HepG2 (cell line): ENCODE data around the gene NOL4L. TPM values are rescaled to one million over a fixed set of nuclear protein-coding genes. Genes with fewer than 3 reads are reported as not detected.

Experiments used
- FOXK2 ChIP-seq: fragments of 450-650 bp; IDR thresholded peaks from 2 replicates; pipeline ENCODE4 v1.6.1; 2016
- FOXO1 ChIP-seq: sonication (generic); formaldehyde crosslinking; IDR thresholded peaks from 2 replicates; pipeline ENCODE4 v1.4.0; 2020; ENCODE audit warnings: missing genetic modification reagents
- PAWR ChIP-seq: sonication (generic); formaldehyde crosslinking; IDR thresholded peaks from 2 replicates; pipeline ENCODE4 v1.4.0; 2020; ENCODE audit warnings: missing genetic modification reagents, mild to moderate bottlenecking, borderline replicate concordance
- RAD51 ChIP-seq: fragments of 450-650 bp; IDR thresholded peaks from 2 replicates; pipeline ENCODE4 v1.6.1; 2016; ENCODE audit warnings: borderline replicate concordance
- RFX1 ChIP-seq: fragments of 450-650 bp; IDR thresholded peaks from 2 replicates; pipeline ENCODE4 v1.6.1; 2017
- SMAD3 ChIP-seq: sonication (generic); formaldehyde crosslinking; IDR thresholded peaks from 2 replicates; pipeline ENCODE4 v1.4.0; 2020; ENCODE audit warnings: missing genetic modification reagents
- ZMYM2 ChIP-seq: sonication (generic); formaldehyde crosslinking; IDR thresholded peaks from 2 replicates; pipeline ENCODE4 v1.8.0; 2022; ENCODE audit warnings: mild to moderate bottlenecking, missing genetic modification reagents
- ZNF563 ChIP-seq: sonication (generic); formaldehyde crosslinking; IDR thresholded peaks from 2 replicates; pipeline ENCODE4 v1.8.0; 2022; ENCODE audit warnings: mild to moderate bottlenecking, moderate library complexity, missing genetic modification reagents
- ZNF792 ChIP-seq: IDR thresholded peaks from 2 replicates; pipeline ENCODE4 v1.6.1; 2016
- polyA plus RNA-seq, 8 experiments: library from polyadenylated mRNA; depleted of rRNA in 3 of 8; stranded (reverse) in 7 of 8; unstranded in 1 of 8; fragments of >200 nt; fragmentation: Illumina TruSeq in 4 of 8; extraction: Trizol in 4 of 8; gene quantifications; 2 replicates each; pipeline versions ENCODE4 v1.2.1 to v1.2.3, GENCODE V29; 2011 to 2016; ENCODE audit warnings: low read depth in 4 of 8, missing spikeins in 1 of 8, mixed read lengths in 1 of 8; ENCODE audit not compliant: insufficient read depth in 1 of 8
- total RNA-seq, 5 experiments: library from RNA; depleted of rRNA; stranded (reverse); fragments of >200 nt; fragmentation: Illumina TruSeq; extraction: Trizol; gene quantifications; 2 replicates each; pipeline ENCODE4 v1.2.3, GENCODE V29; 2016; ENCODE audit warnings: low read depth in 1 of 5
- TF ChIP-seq, protein P1 (sequence below): sonication (generic); formaldehyde crosslinking; IDR thresholded peaks from 2 replicates; pipeline ENCODE4 v1.8.0; 2022; ENCODE audit warnings: low read depth, missing genetic modification reagents
- TF ChIP-seq, protein P2 (sequence below): IDR thresholded peaks from 2 replicates; pipeline ENCODE4 v1.6.1; 2016; ENCODE audit warnings: low read depth
- TF ChIP-seq, protein P3 (sequence below): sonication (generic); formaldehyde crosslinking; IDR thresholded peaks from 2 replicates; pipeline ENCODE4 v1.9.0; 2021; ENCODE audit warnings: missing genetic modification reagents, mild to moderate bottlenecking, borderline replicate concordance
- TF ChIP-seq, protein P4 (sequence below): sonication (generic); formaldehyde crosslinking; IDR thresholded peaks from 2 replicates; pipeline ENCODE4 v1.4.0; 2020; ENCODE audit warnings: mild to moderate bottlenecking, missing genetic modification reagents
- TF ChIP-seq, protein P5 (sequence below): sonication (generic); formaldehyde crosslinking; IDR thresholded peaks from 2 replicates; pipeline ENCODE4 v1.4.0; 2020; ENCODE audit warnings: missing genetic modification reagents
- TF ChIP-seq, protein P6 (sequence below): sonication (generic); formaldehyde crosslinking; IDR thresholded peaks from 2 replicates; pipeline ENCODE4 v1.4.0; 2020; ENCODE audit warnings: missing genetic modification reagents, borderline replicate concordance
- TF ChIP-seq, protein P7 (sequence below): IDR thresholded peaks from 2 replicates; pipeline ENCODE4 v1.6.1; 2018; ENCODE audit warnings: missing genetic modification reagents, mild to moderate bottlenecking, missing compliant biosample characterization

The NOL4L gene
- total and polyA plus RNA-seq, 2 of the 13 experiments (the other 11 are each of a cell fraction or from before 2014, with no cell fraction given) = 16.6 to 35.4 TPM

DNA sequence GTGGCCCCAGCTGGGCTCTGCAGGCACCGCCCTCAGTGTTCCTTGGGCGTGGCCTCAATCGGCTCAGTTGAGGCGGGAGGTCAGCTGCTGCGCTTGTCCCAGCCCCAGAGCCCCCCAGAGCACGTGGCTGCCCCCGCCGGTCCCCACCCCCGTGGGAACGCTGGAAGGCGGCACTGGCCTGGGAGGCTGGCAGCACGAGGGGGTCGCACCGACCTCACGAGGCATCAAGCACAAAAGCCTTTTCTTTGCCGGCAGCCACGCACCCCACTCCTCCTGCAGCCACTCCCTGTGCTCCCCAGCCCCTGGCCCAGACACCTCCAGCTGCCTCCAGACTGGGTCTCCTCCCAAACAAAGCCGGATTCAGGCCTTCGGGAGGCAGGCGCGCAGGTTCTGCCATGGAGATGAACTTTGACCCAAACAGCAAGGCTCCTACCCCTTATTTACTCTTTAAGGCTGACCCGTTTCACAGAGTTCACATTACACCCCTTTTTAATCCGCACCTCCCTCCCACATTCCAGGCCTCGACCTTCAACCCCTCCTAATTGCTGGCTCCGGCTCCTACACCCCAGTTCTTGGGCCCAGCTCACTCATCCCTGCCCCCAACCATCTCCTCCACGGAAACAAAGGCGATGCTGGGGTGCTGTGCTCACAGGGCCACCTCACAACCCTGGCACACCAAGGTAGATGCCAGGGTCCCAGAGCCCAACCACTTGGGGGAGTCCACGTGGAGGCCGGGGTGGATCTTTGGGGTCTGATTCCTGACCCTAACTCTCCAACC lies 111.7 kb downstream of the NOL4L start (continued):
- TF ChIP-seq, protein P1, sequence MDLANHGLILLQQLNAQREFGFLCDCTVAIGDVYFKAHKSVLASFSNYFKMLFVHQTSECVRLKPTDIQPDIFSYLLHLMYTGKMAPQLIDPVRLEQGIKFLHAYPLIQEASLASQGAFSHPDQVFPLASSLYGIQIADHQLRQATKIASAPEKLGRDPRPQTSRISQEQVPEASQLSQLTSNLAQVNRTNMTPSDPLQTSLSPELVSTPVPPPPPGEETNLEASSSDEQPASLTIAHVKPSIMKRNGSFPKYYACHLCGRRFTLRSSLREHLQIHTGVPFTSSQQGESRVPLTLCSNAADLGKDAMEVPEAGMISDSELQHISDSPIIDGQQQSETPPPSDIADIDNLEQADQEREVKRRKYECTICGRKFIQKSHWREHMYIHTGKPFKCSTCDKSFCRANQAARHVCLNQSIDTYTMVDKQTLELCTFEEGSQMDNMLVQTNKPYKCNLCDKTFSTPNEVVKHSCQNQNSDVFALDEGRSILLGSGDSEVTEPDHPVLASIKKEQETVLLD = 0 out of 2 replicates have a peak, but pooled peaks have one; percentile 72
- TF ChIP-seq FOXO1 (CRISPR knock-in tag) (peak; percentile 82), SMAD3 (0 out of 2 replicates have a peak, but pooled peaks have one; percentile 44), ZNF792 (CRISPR knock-in tag) (peak; percentile 98), FOXK2 (peak; percentile 88), ZMYM2 (peak; percentile 67), RFX1 (peak; percentile 44; the same call in 1 of the 2 replicates), RAD51 (no peak), PAWR (CRISPR knock-in tag) (no peak), ZNF563 (CRISPR knock-in tag) (peak; percentile 86; the same call in 1 of the 2 replicates)
- TF ChIP-seq, protein P2, sequence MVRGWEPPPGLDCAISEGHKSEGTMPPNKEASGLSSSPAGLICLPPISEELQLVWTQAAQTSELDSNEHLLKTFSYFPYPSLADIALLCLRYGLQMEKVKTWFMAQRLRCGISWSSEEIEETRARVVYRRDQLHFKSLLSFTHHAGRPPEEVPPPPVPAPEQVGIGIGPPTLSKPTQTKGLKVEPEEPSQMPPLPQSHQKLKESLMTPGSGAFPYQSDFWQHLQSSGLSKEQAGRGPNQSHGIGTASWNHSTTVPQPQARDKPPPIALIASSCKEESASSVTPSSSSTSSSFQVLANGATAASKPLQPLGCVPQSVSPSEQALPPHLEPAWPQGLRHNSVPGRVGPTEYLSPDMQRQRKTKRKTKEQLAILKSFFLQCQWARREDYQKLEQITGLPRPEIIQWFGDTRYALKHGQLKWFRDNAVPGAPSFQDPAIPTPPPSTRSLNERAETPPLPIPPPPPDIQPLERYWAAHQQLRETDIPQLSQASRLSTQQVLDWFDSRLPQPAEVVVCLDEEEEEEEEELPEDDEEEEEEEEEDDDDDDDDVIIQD = peak; percentile 45; the same call in 1 of the 2 replicates
- TF ChIP-seq, protein P3, sequence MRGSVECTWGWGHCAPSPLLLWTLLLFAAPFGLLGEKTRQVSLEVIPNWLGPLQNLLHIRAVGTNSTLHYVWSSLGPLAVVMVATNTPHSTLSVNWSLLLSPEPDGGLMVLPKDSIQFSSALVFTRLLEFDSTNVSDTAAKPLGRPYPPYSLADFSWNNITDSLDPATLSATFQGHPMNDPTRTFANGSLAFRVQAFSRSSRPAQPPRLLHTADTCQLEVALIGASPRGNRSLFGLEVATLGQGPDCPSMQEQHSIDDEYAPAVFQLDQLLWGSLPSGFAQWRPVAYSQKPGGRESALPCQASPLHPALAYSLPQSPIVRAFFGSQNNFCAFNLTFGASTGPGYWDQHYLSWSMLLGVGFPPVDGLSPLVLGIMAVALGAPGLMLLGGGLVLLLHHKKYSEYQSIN = no peak
- TF ChIP-seq, protein P4, sequence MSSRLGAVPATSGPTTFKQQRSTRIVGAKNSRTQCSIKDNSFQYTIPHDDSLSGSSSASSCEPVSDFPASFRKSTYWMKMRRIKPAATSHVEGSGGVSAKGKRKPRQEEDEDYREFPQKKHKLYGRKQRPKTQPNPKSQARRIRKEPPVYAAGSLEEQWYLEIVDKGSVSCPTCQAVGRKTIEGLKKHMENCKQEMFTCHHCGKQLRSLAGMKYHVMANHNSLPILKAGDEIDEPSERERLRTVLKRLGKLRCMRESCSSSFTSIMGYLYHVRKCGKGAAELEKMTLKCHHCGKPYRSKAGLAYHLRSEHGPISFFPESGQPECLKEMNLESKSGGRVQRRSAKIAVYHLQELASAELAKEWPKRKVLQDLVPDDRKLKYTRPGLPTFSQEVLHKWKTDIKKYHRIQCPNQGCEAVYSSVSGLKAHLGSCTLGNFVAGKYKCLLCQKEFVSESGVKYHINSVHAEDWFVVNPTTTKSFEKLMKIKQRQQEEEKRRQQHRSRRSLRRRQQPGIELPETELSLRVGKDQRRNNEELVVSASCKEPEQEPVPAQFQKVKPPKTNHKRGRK = no peak
- TF ChIP-seq, protein P5, sequence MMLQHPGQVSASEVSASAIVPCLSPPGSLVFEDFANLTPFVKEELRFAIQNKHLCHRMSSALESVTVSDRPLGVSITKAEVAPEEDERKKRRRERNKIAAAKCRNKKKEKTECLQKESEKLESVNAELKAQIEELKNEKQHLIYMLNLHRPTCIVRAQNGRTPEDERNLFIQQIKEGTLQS = no peak
- TF ChIP-seq, protein P6, sequence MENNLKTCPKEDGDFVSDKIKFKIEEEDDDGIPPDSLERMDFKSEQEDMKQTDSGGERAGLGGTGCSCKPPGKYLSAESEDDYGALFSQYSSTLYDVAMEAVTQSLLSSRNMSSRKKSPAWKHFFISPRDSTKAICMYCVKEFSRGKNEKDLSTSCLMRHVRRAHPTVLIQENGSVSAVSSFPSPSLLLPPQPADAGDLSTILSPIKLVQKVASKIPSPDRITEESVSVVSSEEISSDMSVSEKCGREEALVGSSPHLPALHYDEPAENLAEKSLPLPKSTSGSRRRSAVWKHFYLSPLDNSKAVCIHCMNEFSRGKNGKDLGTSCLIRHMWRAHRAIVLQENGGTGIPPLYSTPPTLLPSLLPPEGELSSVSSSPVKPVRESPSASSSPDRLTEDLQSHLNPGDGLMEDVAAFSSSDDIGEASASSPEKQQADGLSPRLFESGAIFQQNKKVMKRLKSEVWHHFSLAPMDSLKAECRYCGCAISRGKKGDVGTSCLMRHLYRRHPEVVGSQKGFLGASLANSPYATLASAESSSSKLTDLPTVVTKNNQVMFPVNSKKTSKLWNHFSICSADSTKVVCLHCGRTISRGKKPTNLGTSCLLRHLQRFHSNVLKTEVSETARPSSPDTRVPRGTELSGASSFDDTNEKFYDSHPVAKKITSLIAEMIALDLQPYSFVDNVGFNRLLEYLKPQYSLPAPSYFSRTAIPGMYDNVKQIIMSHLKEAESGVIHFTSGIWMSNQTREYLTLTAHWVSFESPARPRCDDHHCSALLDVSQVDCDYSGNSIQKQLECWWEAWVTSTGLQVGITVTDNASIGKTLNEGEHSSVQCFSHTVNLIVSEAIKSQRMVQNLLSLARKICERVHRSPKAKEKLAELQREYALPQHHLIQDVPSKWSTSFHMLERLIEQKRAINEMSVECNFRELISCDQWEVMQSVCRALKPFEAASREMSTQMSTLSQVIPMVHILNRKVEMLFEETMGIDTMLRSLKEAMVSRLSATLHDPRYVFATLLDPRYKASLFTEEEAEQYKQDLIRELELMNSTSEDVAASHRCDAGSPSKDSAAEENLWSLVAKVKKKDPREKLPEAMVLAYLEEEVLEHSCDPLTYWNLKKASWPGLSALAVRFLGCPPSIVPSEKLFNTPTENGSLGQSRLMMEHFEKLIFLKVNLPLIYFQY (CRISPR knock-in tag) = peak; percentile 95; the same call in 1 of the 2 replicates
- TF ChIP-seq, protein P7, sequence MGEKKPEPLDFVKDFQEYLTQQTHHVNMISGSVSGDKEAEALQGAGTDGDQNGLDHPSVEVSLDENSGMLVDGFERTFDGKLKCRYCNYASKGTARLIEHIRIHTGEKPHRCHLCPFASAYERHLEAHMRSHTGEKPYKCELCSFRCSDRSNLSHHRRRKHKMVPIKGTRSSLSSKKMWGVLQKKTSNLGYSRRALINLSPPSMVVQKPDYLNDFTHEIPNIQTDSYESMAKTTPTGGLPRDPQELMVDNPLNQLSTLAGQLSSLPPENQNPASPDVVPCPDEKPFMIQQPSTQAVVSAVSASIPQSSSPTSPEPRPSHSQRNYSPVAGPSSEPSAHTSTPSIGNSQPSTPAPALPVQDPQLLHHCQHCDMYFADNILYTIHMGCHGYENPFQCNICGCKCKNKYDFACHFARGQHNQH (CRISPR knock-in tag) = peak; percentile 87
